Activated CD4-positive, alpha-beta T cell treated with anti-CD3 and anti-CD28 coated beads, Interleukin-2, amount 10 ng/mL, durations not matched to agents 24 days and 14 days (primary cell): Measurements from ENCODE around the gene NCS1. TPM values are rescaled to one million over a fixed set of nuclear protein-coding genes. Genes with fewer than 3 reads are reported as not detected.

Experiments used
- DNase-seq: peaks from one replicate; pipeline ENCODE4 v3.0.0; 2022
- H3K27ac Mint-ChIP-seq: one replicate; pipeline ENCODE4 v1.8.0; 2022; ENCODE audit warnings: mild to moderate bottlenecking, mixed read lengths
- H3K27me3 Mint-ChIP-seq: one replicate; pipeline ENCODE4 v1.8.0; 2022; ENCODE audit warnings: mixed read lengths
- H3K36me3 Mint-ChIP-seq: one replicate; pipeline ENCODE4 v1.8.0; 2022; ENCODE audit warnings: low read depth, mild to moderate bottlenecking, mixed read lengths
- H3K4me1 Mint-ChIP-seq: one replicate; pipeline ENCODE4 v1.8.0; 2021; ENCODE audit warnings: mixed read lengths
- H3K4me3 Mint-ChIP-seq: one replicate; pipeline ENCODE4 v1.8.0; 2022; ENCODE audit warnings: mild to moderate bottlenecking, moderate library complexity, mixed read lengths
- H3K9me3 Mint-ChIP-seq: one replicate; pipeline ENCODE4 v1.8.0; 2021; ENCODE audit warnings: mixed read lengths
- intact Hi-C: fragments of 100-400 bp; cut with micrococcal nuclease; formaldehyde crosslinking; loops from one replicate; pipeline ENCODE4 v1.15.1; 2023
- total RNA-seq: library from RNA; stranded (reverse); gene quantifications from 2 replicates; pipeline ENCODE4 v1.2.3, GENCODE V29; 2022

The NCS1 gene
- 5.3 and 5.4 TPM in 2 replicates for total RNA-seq

DNA sequence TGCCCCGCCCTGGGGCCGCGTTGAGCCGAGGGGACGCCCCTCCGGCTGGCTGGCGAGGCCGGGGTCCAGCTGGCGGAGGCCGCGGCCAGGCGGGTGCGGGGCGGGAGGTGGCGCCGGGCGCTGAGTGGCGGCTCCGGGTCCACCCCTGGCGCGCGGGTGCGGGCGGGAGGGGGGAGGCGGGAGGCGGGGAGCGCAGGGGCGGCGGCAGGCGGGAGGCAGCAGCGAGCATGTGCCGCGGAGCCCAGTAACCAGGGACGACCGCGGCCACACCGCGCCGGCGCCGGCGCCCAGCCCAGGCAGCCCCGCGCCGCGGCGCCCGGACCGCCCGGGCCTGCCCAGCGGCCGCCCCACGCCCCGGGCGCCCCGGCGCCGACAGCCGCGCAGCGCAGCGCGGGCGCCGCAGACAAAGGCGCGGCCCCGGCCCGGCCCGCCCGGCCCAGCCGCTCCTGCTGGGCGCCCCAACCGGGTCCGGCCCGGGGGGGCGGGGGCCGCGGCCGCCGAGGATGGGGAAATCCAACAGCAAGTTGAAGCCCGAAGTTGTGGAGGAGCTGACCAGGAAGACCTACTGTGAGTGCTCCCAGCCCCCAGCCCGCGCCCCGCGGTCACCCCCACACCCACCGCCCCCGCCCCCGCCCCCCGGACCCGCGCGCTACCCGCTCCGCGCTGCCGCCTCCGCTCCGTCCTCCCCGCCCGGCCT, at the start of gene NCS1:
NCS1 (plus strand) TSS at position 244 of the 697 bp plus-strand sequence; CDS start at position 504, 260 bp downstream.
- H3K27me3 Mint-ChIP-seq: peaks cover 46% of the 10 kb centered on the region
- H3K4me1 Mint-ChIP-seq: no peaks in the 10 kb centered on the region
- intact Hi-C loops: loop anchor here (1.0 kb wide), 1 partner anchor 44 kb away; no protein-coding TSS in a partner anchor
- H3K4me3 Mint-ChIP-seq: peak within 1 kb of the TSS; percentile 67
- no peak within 1 kb of the TSS for H3K27ac Mint-ChIP-seq
- peak; percentile 73 for DNase-seq
- no peaks in the 10 kb centered on the region for H3K9me3 Mint-ChIP-seq
- no peaks in the 10 kb centered on the region for H3K36me3 Mint-ChIP-seq

DNA sequence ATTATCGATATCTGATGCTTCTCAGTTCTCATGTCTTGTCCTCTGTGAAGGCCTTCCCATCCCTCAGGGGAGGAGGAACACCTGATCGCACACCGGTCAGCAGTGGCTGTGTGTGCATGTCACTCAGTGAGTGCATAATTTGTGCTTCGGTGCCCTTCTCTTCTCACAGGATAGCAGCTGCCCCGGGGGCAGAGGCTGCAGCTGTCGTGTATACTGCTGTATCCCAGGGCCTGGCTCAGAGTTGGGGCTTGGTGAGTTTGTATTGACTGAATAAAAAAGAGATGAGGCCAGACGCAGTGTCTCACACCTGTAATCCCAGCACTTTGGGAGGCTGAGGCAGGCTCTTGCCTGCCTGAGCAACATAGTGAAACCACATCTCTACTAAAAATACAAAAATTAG, 49.7 kb upstream of the NCS1 start:
- no peak for DNase-seq
- Mint-ChIP-seq H3K36me3 (peaks cover 34% of the 10 kb centered on the region), H3K27me3 (no peaks in the 10 kb centered on the region), H3K9me3 (no peaks in the 10 kb centered on the region), H3K4me1 (peaks cover 9% of the 10 kb centered on the region), H3K4me3 (no peak overlapping the region), H3K27ac (no peak overlapping the region)
- intact Hi-C loops: no loop called here

DNA sequence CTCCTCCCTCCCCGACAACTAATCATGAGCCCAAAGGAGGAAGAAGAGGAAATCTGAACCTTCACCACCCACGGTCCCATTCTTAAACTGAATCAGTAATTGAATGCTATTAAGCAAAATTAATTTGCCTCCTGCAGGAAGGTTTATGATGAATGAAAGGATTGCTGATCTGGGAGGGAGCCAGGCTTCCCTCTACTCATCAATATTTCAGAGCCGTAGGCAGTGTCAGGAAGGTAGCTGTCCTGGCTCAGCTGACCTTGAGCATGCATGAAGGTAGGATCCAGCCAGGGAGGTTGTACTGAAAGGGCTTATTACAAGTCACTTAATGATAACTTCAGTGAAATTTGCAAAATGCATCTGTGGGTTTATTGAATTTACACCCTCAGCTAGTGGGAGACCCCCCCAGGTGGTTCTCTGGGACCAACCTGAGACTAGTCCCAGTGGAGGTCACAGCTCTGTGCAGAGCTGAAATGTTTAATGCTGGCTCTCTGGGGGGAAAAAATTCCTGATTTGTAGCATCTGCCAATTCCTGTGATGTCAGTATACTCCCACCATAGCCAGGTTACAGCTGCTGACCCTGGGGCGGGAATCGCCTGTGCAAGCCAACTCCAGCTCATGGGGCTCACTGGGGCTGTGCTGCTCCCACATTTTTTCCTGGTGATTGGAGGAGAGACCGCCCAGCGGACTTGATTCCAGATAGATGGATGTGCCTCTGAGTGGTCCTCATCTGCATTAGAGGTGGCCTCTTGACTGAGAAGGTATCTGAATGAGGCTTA, 47.9 kb upstream of the NCS1 start:
- H3K4me1 Mint-ChIP-seq: peaks cover 25% of the 10 kb centered on the region
- no peak for DNase-seq
- H3K27ac Mint-ChIP-seq: no peak overlapping the region
- H3K27me3 Mint-ChIP-seq: no peaks in the 10 kb centered on the region
- H3K9me3 Mint-ChIP-seq: no peaks in the 10 kb centered on the region
- peaks cover 40% of the 10 kb centered on the region for H3K36me3 Mint-ChIP-seq
- intact Hi-C loops: no loop called here
- H3K4me3 Mint-ChIP-seq: no peak overlapping the region

DNA sequence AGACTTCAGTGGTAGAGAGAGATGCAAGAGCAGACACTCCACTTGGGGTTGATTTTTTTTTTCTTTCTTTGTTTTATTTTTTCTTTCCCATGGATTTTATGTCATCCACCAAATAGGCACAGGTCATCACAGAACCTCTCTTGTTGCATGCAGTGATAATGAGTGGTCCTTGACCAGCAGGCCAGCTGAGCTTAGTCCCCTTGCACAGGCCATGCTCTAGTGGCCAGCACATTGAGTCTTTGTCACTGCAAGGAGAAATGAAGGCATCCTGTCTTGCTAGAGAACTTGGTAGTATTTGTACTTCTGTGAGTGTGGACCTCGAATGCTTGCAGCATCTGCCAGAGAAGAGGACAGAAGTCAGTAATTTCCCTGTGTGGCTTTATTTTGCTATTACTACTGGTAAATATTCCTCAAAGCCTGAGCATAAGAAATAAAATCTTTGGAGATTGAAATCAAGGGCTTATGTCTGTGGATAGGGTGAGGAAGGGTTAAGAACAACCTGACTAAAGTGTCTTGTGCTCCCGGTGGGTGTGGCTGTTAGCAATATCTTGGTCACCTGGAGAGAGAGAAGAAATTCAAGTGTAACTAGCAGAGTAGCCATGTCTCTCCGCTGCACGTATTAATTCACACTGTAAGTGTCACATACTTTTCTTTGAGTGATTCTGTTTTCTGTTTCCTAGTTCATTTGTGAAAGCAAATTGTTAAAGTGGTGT, 45.3 kb upstream of the NCS1 start:
- DNase-seq: no peak
- H3K9me3 Mint-ChIP-seq: no peaks in the 10 kb centered on the region
- intact Hi-C loops: no loop called here
- H3K36me3 Mint-ChIP-seq: peaks cover 47% of the 10 kb centered on the region
- H3K27me3 Mint-ChIP-seq: no peaks in the 10 kb centered on the region
- no peak overlapping the region for H3K4me3 Mint-ChIP-seq
- peaks cover 43% of the 10 kb centered on the region for H3K4me1 Mint-ChIP-seq
- peak overlapping the region; percentile 10 for H3K27ac Mint-ChIP-seq

DNA sequence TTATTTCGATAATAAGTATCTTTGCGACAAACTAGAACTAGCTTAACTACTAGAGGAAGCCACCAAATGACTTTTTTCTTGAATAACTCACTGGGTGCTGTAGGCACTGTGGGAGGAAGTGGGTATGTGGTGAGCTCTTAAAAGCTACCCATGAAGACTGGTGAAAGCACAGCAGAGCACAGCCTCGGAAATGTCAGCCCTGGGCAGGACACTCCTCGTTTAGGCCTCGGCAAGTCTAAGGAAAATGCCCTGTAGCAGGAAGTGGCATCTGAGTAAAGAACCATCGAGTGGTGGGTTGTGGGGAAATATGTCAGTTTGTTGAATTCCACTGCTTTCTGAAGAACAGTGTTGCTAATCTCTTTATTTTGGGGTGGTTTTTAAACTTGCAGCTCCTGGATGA, 44.0 kb upstream of the NCS1 start:
- H3K4me1 Mint-ChIP-seq: peaks cover 43% of the 10 kb centered on the region
- H3K36me3 Mint-ChIP-seq: peaks cover 47% of the 10 kb centered on the region

DNA sequence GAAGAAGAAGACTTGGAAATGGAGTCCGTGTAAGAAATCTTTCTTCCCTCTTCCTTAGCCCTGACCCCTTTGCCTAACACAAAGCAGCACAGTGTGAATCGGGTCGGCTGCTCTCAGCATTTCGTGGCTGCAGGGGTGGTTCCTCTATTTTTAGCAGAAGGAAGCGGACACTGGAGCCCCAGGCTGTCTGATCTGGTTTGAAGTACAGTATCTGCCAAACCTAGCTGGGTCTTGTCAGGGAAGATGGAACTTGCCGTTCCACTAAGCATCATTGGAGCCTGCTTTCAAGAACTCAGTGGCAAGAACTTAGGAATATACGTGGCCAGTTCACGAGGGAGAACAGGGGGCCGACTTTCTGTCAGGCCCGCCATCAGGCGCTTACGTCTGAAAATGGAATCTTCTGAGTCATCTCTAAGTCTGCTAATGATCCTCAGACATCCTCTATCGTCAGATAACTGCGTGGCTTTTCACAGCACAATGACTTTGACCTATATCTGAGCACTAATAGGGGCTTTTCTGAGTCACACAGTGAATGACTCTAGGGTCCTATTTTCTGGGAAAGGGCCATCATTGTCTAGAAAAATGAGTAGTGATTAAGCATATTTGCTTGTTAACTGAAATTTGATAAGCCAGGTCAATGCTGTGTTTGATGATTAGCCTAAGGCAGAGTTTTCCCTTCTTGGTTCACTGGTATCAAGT, 43.3 kb upstream of the NCS1 start:
- H3K4me1 Mint-ChIP-seq: peaks cover 43% of the 10 kb centered on the region
- intact Hi-C loops: loop anchor here (1.0 kb wide), 4 partner anchors 22 to 241 kb away; partner anchors contain the start of gene NCS1
- peak overlapping the region; percentile 97 for H3K27ac Mint-ChIP-seq
- no peaks in the 10 kb centered on the region for H3K9me3 Mint-ChIP-seq
- DNase-seq: peak; percentile 81
- no peaks in the 10 kb centered on the region for H3K27me3 Mint-ChIP-seq
- H3K36me3 Mint-ChIP-seq: peaks cover 47% of the 10 kb centered on the region
- H3K4me3 Mint-ChIP-seq: peak overlapping the region; percentile 79

More for the DNA sequence above, 44.0 kb upstream of the NCS1 start:
- intact Hi-C loops: loop anchor here (1.0 kb wide), 3 partner anchors 44 to 240 kb away; partner anchors contain the start of gene NCS1
- no peaks in the 10 kb centered on the region for H3K9me3 Mint-ChIP-seq
- peak; percentile 91 for DNase-seq
- H3K27me3 Mint-ChIP-seq: no peaks in the 10 kb centered on the region
- H3K27ac Mint-ChIP-seq: peak overlapping the region; percentile 97
- peak overlapping the region; percentile 79 for H3K4me3 Mint-ChIP-seq

DNA sequence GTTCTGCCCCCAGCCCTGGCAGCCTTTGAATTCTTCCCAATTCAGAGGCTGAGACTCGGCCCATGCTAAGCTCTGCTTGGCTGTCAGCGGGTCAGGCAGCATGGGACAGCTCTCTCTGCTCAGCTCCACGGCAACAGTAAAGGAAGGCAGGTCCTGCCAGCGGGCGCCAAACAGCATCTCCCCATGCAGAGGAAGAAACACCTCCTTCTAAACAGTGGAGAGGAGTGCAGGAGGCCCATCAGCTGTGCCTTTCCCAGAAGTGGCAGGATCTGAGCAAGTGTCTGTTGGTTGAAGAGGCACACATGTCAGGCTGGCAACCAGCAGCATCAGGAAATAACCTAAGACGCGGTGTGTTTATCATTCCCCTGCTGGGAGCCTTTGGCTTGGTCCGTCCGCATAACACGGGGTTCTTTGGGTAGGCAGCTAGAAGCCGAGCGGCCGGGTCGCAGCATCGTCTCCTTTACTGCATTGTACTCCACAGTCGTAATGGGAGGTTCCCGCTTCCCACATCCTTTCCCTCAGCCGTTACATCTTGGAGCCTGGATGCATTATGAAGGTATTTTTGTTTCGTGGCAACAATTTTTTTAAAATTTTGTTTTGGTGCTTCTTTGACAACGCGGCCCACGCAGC, 42.7 kb upstream of the NCS1 start:
- Mint-ChIP-seq H3K36me3 (peaks cover 45% of the 10 kb centered on the region), H3K27me3 (no peaks in the 10 kb centered on the region), H3K4me3 (peak overlapping the region; percentile 79), H3K4me1 (peaks cover 43% of the 10 kb centered on the region), H3K9me3 (no peaks in the 10 kb centered on the region), H3K27ac (peak overlapping the region; percentile 97)
- peak; percentile 65 for DNase-seq
- intact Hi-C loops: loop anchor here (1.0 kb wide), 1 partner anchor 22 kb away; no protein-coding TSS in a partner anchor

DNA sequence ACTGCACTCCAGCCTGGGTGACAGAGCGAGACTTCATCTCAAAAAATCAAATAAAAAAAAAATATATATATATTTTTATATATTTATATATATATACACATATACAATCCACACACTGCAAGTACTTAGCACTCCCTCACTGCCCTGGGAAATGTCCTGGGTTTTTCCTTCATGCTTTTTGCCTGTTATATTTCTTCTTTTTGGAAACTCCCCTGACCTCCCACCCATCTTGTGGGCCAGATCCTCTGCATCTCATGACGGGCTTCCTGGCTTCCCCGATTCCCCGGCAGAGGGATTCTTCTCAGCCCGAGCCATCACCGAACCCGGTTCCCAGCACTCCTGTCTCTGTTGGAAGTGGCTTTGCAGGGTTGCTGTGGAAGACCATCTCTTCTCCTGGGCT, 39.5 kb upstream of the NCS1 start:
- no peaks in the 10 kb centered on the region for H3K9me3 Mint-ChIP-seq
- peaks cover 54% of the 10 kb centered on the region for H3K36me3 Mint-ChIP-seq
- no peaks in the 10 kb centered on the region for H3K27me3 Mint-ChIP-seq
- H3K4me1 Mint-ChIP-seq: peaks cover 43% of the 10 kb centered on the region
- intact Hi-C loops: no loop called here
- DNase-seq: no peak
- no peak overlapping the region for H3K4me3 Mint-ChIP-seq
- no peak overlapping the region for H3K27ac Mint-ChIP-seq

DNA sequence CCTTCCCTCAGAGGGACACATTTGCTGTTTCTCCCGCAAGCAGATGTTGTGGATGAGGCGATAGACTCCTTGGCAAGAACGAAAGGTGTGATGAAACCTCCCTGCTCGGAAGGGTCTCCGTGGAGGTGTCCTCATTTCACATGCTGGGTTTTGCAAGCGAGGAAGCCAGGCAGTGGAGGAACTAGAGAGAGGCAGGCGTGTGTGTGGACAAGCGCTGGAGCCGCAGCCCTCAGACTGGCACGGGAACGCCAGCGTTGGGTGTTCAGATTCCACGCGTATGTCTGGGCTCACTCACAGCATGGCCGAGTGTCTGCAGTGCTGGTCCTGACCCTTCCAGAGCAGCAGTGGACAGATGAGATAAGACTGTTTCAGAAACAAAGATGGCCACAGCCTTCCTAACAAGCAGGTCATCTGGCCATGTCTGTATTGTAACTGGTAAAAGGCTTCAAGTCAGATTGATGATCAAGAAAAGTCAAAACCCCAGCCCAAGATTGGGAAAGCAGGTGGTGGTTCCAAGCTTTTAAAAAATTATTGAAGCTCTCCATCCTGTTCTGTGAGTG, 35.0 kb upstream of the NCS1 start:
- DNase-seq: no peak
- Mint-ChIP-seq H3K36me3 (peaks cover 28% of the 10 kb centered on the region), H3K9me3 (no peaks in the 10 kb centered on the region), H3K27me3 (no peaks in the 10 kb centered on the region), H3K4me3 (no peak overlapping the region), H3K4me1 (peaks cover 27% of the 10 kb centered on the region), H3K27ac (no peak overlapping the region)
- intact Hi-C loops: no loop called here

DNA sequence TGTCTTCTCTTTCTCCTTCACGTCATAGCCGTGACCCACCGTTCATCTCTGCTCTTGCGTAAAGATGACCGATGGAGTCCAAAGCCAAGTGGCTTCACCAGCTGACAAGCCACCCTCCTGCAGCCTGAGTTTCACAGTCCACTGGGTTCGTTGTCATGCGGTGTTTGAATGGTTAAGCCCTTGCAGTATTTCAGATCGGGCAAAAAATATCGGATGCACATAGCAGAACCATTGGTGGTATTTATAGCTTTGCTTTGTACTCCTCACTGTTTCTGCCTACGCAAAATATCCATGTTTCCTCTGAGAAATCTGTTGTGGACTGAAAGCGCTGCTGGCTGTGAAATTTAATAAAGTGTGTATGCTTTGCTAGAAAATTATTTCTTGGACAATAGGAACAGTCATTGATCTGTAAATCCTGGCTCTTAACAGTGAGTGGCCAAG, 34.5 kb upstream of the NCS1 start:
- Mint-ChIP-seq H3K27ac (peak overlapping the region; percentile 72), H3K9me3 (no peaks in the 10 kb centered on the region), H3K27me3 (no peaks in the 10 kb centered on the region), H3K36me3 (peaks cover 26% of the 10 kb centered on the region), H3K4me1 (peaks cover 27% of the 10 kb centered on the region), H3K4me3 (no peak overlapping the region)
- intact Hi-C loops: no loop called here
- no peak for DNase-seq

DNA sequence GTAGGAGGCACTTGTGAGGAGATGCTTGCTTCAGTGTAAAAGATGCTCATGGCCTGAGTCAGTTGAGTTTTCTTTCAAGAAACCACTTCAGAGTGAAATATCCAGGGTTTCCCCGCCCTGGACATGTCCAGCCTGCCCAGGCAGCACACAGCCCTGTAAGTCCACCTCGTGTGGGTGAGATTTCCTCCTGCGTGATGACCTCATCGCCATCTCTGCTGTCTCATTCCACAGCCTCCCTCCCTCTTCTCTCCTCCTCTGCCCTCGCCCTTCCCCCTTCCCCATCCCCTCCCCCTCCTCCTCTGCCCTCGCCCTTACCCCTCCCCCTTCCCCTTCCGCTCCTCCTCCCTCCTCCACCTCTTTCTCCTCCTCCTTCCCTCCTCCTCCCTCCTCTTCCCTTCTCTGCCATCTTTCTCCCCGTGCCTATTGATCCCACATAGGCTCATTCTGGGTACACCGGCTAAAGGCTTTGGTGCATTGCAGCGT, 34.0 kb upstream of the NCS1 start:
- Mint-ChIP-seq H3K27ac (peak overlapping the region; percentile 72), H3K4me1 (peaks cover 27% of the 10 kb centered on the region), H3K9me3 (no peaks in the 10 kb centered on the region)

DNA sequence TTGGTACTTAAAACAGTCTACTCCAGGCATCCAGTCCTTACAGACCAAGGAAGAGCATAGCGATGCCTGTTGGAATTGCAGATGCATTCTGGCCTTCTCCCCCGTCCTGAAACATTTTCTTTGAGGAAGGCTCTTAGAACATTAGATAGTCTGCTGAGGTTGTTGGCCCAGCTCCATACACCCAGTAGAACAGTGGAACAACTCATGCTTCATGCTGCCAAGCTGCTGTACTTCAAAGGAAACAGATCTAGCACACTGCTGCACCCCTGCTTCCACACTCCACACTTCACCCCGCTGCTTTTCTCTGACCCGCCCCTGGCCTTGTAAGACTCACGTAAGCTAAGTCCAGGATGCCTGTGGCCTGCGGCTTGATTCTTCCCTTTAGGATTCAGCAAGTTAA, 33.4 kb upstream of the NCS1 start:
- no peaks in the 10 kb centered on the region for H3K9me3 Mint-ChIP-seq
- H3K4me1 Mint-ChIP-seq: peaks cover 29% of the 10 kb centered on the region
- intact Hi-C loops: no loop called here
- no peak for DNase-seq
- peak overlapping the region; percentile 26 for H3K4me3 Mint-ChIP-seq
- H3K36me3 Mint-ChIP-seq: peaks cover 18% of the 10 kb centered on the region
- H3K27ac Mint-ChIP-seq: peak overlapping the region; percentile 25
- peaks cover 2% of the 10 kb centered on the region for H3K27me3 Mint-ChIP-seq

More for the DNA sequence above, 34.0 kb upstream of the NCS1 start:
- Mint-ChIP-seq H3K36me3 (peaks cover 21% of the 10 kb centered on the region), H3K27me3 (no peaks in the 10 kb centered on the region), H3K4me3 (peak overlapping the region; percentile 26)
- DNase-seq: no peak
- intact Hi-C loops: no loop called here
